KMS-11 (cell line): ENCODE data around the gene MMP24.

Source experiments
- H2AFZ ChIP-seq: fragments of 200-600 bp; sonication (generic); 2 replicates; pipeline ENCODE4 v1.6.1; 2016; ENCODE audit warnings: antibody characterized with exemption, mixed run types, low read depth
- H3K27ac ChIP-seq: fragments of 200-600 bp; sonication (generic); 2 replicates; pipeline ENCODE4 v1.6.1; 2016; ENCODE audit warnings: mild to moderate bottlenecking, mixed run types
- H3K27me3 ChIP-seq: fragments of 200-600 bp; sonication (generic); 2 replicates; pipeline ENCODE4 v1.6.1; 2017; ENCODE audit warnings: mild to moderate bottlenecking, low read depth, mixed run types, moderate library complexity; ENCODE audit not compliant: insufficient read depth
- H3K36me3 ChIP-seq: fragments of 200-600 bp; sonication (generic); 2 replicates; pipeline ENCODE4 v1.6.1; 2017; ENCODE audit warnings: mild to moderate bottlenecking, mixed run types; ENCODE audit not compliant: insufficient read depth
- H3K4me1 ChIP-seq: fragments of 200-600 bp; sonication (generic); 2 replicates; pipeline ENCODE4 v1.6.1; 2016; ENCODE audit warnings: mild to moderate bottlenecking, low read depth, mixed run types; ENCODE audit not compliant: poor library complexity, severe bottlenecking
- H3K4me2 ChIP-seq: fragments of 200-600 bp; sonication (generic); 2 replicates; pipeline ENCODE4 v1.7.0; 2016; ENCODE audit warnings: mild to moderate bottlenecking, mixed run types
- H3K4me3 ChIP-seq: fragments of 200-600 bp; sonication (generic); IDR thresholded peaks from 2 replicates; pipeline ENCODE4 v1.6.1; 2017; ENCODE audit warnings: low read depth, low read length, mixed read lengths; ENCODE audit not compliant: insufficient read depth
- H3K79me2 ChIP-seq: fragments of 200-600 bp; sonication (generic); 2 replicates; pipeline ENCODE4 v1.6.1; 2016; ENCODE audit warnings: low read depth, mixed run types; ENCODE audit not compliant: insufficient read depth
- H3K9ac ChIP-seq: fragments of 200-600 bp; sonication (generic); 2 replicates; pipeline ENCODE4 v1.6.1; 2016; ENCODE audit warnings: mild to moderate bottlenecking, mixed run types
- H4K20me1 ChIP-seq: fragments of 200-600 bp; sonication (generic); 2 replicates; pipeline ENCODE4 v1.6.1; 2016; ENCODE audit warnings: mild to moderate bottlenecking, mixed run types; ENCODE audit not compliant: insufficient read depth
- CTCF ChIP-seq: fragments of 200-600 bp; sonication (generic); conservative IDR thresholded peaks from 2 replicates; pipeline ENCODE4 v1.6.1; 2017; ENCODE audit warnings: low read depth, mild to moderate bottlenecking, antibody characterized with exemption, low read length, moderate library complexity, mixed read lengths

Gene MMP24

GRCh38 chr20:35223941-35224340 is 2.5 kb upstream of the MMP24 start:
- H3K4me3 ChIP-seq, result no peak overlapping the region
- no peaks in the 10 kb centered on the region for H3K36me3 ChIP-seq
- H3K9ac ChIP-seq, result no peak overlapping the region
- TF ChIP-seq CTCF, result no peak
- H2AFZ ChIP-seq, result no peak overlapping the region
- H3K79me2 ChIP-seq, result no peaks in the 10 kb centered on the region
- no peaks in the 10 kb centered on the region; the same call in none of the 2 replicates for H3K27me3 ChIP-seq
- no peak overlapping the region for H3K27ac ChIP-seq
- H3K4me2 ChIP-seq, result no peak overlapping the region
- no peaks in the 10 kb centered on the region for H3K4me1 ChIP-seq
- H4K20me1 ChIP-seq, result no peaks in the 10 kb centered on the region

- Histone ChIP-seq H3K4me2 (no peak overlapping the region), H3K27ac (no peak overlapping the region), H3K36me3 (no peaks in the 10 kb centered on the region), H3K27me3 (no peaks in the 10 kb centered on the region; the same call in none of the 2 replicates), H3K9ac (no peak overlapping the region), H4K20me1 (no peaks in the 10 kb centered on the region), H3K4me1 (no peaks in the 10 kb centered on the region), H3K4me3 (no peak overlapping the region), H2AFZ (no peak overlapping the region), H3K79me2 (no peaks in the 10 kb centered on the region)
- TF ChIP-seq CTCF, result no peak
Observed at GRCh38 chr20:35224536-35224935, 2.0 kb upstream of the MMP24 start.

- Histone ChIP-seq H3K9ac (no peak overlapping the region), H3K4me2 (no peak overlapping the region), H3K27me3 (no peaks in the 10 kb centered on the region; the same call in none of the 2 replicates), H3K27ac (no peak overlapping the region), H4K20me1 (no peaks in the 10 kb centered on the region), H2AFZ (no peak overlapping the region), H3K79me2 (no peaks in the 10 kb centered on the region), H3K4me1 (no peaks in the 10 kb centered on the region), H3K36me3 (no peaks in the 10 kb centered on the region), H3K4me3 (no peak overlapping the region)
- TF ChIP-seq CTCF, result no peak
Observed at GRCh38 chr20:35225319-35226125, 968 bp upstream of the MMP24 start.

GRCh38 chr20:35226884-35227681 is 593 bp downstream of the MMP24 start:
- Histone ChIP-seq H3K27ac (no peak overlapping the region), H3K9ac (no peak overlapping the region), H3K4me1 (no peaks in the 10 kb centered on the region), H3K4me2 (no peak overlapping the region), H4K20me1 (no peaks in the 10 kb centered on the region), H2AFZ (no peak overlapping the region), H3K4me3 (no peak overlapping the region), H3K27me3 (no peaks in the 10 kb centered on the region; the same call in none of the 2 replicates), H3K36me3 (no peaks in the 10 kb centered on the region), H3K79me2 (no peaks in the 10 kb centered on the region)
- no peak for TF ChIP-seq CTCF
